Upper lobe of right lung (tissue), 1 donor: ENCODE data around the gene SNRPD1. TPM values are rescaled to one million over a fixed set of nuclear protein-coding genes. Genes with fewer than 3 reads are reported as not detected.
"Not testable (repeated sequence)": the region's sequence is repeated elsewhere in the genome, so short reads cannot be mapped to it uniquely, and the experiment has no call there.

ENCODE experiments used
- ATAC-seq: fragments of 200-7000 bp; cut with Tn5 transposase; one replicate; pipeline ENCODE4 v1.9.1; 2020; ENCODE audit warnings: mild to moderate bottlenecking, moderate library complexity
- DNase-seq: peaks from one replicate; pipeline ENCODE4 v3.0.0-alpha.2; 2020
- H3K27ac ChIP-seq: fragments of 200-600 bp; one replicate; pipeline ENCODE4 v1.8.0; 2022
- H3K27me3 ChIP-seq: fragments of 200-600 bp; one replicate; pipeline ENCODE4 v1.8.0; 2022; ENCODE audit warnings: mild to moderate bottlenecking
- H3K36me3 ChIP-seq: fragments of 200-600 bp; one replicate; pipeline ENCODE4 v1.8.0; 2022
- H3K4me1 ChIP-seq: fragments of 200-600 bp; one replicate; pipeline ENCODE4 v1.8.0; 2022
- H3K4me3 ChIP-seq: fragments of 200-600 bp; one replicate; pipeline ENCODE4 v1.8.0; 2022; ENCODE audit warnings: mild to moderate bottlenecking
- H3K9me3 ChIP-seq: fragments of 200-600 bp; one replicate; pipeline ENCODE4 v1.8.0; 2022
- intact Hi-C: fragments of 100-400 bp; cut with DNase I; formaldehyde crosslinking; loops from one replicate; pipeline ENCODE4 v1.11.0; 2022
- total RNA-seq: library from RNA; stranded (reverse); fragmentation: NEBNext Ultra II Directional; extraction: Animal tissue kit (Norgen Biotek cat#: 25700); gene quantifications from one replicate; pipeline ENCODE4 v1.2.1, GENCODE V29; 2021
- TF ChIP-seq, protein P1 (sequence below): fragments of 200-600 bp; IDR thresholded peaks from one replicate; pipeline ENCODE4 v1.8.0; 2022; ENCODE audit warnings: antibody characterized with exemption
- donor health status: DM: no; HTN: yes; CAD: no; lungs with severe emphysema.

SNRPD1 gene
- total RNA-seq, 1 donor from 2014 or later: 25.8 TPM

DNA sequence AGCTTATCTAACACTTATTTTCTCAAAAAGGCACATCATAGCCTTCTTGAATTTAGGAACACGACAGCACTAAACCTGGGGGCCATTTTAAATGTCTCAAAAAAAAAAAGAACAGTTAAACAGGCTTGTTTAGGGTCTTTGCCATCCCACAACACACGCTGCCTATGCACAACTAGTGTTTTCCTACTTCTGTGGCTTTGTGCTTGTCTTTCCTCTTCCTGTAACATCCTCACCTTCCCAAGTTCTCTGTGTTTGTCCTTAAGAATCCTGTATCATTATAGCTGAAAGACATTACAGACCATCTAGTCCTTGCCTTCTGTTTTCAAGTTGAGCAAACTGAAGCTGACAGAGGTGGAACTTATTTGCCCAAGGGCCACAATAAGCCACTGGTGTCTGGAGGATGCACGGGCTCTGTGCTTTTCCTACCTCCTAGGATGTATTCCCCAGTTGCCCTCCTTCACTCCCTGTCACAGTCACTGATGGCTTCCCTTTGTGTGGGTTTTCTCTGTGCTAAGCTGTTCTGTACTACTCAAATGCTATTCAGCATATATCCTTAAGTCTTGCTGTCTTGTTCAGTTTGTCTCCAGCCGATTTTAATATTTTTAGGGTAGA is 22.6 kb downstream of the SNRPD1 start:
- intact Hi-C loops: no loop called here
- no peaks in the 10 kb centered on the region for H3K4me1 ChIP-seq
- H3K27ac ChIP-seq: no peak overlapping the region
- TF ChIP-seq, protein P1, sequence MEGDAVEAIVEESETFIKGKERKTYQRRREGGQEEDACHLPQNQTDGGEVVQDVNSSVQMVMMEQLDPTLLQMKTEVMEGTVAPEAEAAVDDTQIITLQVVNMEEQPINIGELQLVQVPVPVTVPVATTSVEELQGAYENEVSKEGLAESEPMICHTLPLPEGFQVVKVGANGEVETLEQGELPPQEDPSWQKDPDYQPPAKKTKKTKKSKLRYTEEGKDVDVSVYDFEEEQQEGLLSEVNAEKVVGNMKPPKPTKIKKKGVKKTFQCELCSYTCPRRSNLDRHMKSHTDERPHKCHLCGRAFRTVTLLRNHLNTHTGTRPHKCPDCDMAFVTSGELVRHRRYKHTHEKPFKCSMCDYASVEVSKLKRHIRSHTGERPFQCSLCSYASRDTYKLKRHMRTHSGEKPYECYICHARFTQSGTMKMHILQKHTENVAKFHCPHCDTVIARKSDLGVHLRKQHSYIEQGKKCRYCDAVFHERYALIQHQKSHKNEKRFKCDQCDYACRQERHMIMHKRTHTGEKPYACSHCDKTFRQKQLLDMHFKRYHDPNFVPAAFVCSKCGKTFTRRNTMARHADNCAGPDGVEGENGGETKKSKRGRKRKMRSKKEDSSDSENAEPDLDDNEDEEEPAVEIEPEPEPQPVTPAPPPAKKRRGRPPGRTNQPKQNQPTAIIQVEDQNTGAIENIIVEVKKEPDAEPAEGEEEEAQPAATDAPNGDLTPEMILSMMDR: no peak
- DNase-seq (no peak), ATAC-seq (no peak)
- H3K4me3 ChIP-seq: no peak overlapping the region
- H3K36me3 ChIP-seq: peaks cover 22% of the 10 kb centered on the region
- H3K27me3 ChIP-seq: no peaks in the 10 kb centered on the region
- no peaks in the 10 kb centered on the region for H3K9me3 ChIP-seq

DNA sequence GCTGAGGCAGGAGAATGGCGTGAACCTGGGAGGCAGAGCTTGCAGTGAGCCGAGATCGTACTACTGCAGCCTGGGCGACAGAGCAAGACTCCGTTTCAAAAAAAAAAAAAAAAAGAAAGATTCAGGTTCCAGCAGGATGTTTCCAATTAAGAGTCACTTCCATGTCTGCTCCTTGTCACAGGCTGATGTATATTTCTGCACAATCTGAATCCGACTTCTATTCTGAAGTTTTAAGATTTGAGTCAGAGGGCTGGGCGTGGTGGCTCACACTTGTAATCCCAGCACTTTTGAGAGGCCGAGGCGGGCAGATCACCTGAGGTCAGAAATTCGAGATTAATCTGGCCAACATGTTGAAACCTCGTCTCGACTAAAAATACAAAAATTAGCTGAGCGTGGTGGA is 24.7 kb downstream of the SNRPD1 start:
- Histone ChIP-seq H3K4me1 (no peaks in the 10 kb centered on the region), H3K27ac (no peak overlapping the region), H3K36me3 (peaks cover 2% of the 10 kb centered on the region), H3K9me3 (no peaks in the 10 kb centered on the region), H3K27me3 (no peaks in the 10 kb centered on the region), H3K4me3 (no peak overlapping the region)
- ATAC-seq: no peak
- intact Hi-C loops: no loop called here
- TF ChIP-seq, protein P1: no peak
- no peak for DNase-seq

DNA sequence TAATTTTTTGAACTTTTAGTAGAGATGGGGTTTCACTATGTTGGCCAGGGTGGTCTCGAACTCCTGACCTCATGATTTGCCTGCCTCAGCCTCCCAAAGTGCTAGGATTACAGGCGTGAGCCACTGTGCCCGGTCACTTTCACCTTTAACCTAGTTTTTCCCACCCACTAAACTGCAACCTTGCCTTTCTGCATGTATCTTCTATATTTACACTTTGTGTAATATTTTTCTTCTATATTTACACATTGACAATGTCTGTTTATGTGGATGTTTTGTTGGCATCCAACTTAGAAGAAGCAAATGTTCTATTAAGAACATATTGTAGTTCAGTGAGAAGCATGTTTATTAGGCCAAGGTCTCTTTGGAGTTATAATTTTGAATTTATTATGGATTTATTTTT is 26.7 kb downstream of the SNRPD1 start:
- Histone ChIP-seq H3K36me3 (no peaks in the 10 kb centered on the region), H3K27ac (no peak overlapping the region), H3K9me3 (no peaks in the 10 kb centered on the region), H3K4me1 (no peaks in the 10 kb centered on the region), H3K27me3 (no peaks in the 10 kb centered on the region), H3K4me3 (no peak overlapping the region)
- ATAC-seq (no peak), DNase-seq (no peak)
- intact Hi-C loops: no loop called here
- TF ChIP-seq, protein P1: no peak

DNA sequence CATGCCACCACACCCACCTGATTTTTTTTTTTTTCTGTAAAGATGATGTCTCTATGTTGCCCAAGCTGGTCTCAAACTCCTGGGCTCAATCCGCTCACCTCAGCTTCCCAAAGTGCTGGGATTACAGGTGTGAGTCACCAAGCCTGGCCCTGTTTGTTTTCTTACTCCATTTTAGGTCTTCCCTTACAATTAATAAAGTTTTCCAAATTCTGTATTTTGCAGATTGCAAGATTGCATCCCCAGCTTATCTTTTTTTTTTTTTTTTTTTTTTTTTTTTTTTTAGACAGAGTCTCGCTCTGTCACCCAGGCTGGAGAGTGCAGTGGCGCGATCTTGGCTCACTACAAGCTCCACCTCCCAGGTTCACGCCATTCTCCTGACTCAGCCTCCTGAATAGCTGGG is 28.3 kb downstream of the SNRPD1 start:
- H3K27ac ChIP-seq, DNase-seq, H3K27me3 ChIP-seq, H3K36me3 ChIP-seq, ATAC-seq, H3K9me3 ChIP-seq, intact Hi-C loops, H3K4me3 ChIP-seq, H3K4me1 ChIP-seq: not testable (repeated sequence)

DNA sequence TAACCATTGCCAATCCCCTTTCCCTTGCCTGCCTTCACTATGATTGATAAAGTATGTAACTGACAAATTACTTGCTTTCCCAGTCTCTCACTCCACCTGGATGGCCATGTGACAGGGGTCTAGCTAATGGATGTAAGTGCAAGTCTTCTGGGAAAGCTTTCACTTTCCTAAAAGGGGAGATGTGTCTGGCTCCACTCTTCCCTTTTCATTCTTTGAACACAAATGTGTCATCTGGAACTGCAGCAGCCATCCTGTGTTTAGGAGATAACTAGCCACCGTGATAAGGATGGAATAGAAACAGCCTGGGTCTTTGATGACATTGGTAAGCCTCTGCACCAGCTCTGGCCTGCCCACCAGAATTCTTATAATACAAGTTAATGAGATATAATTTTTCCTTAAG is 38.2 kb downstream of the SNRPD1 start:
- TF ChIP-seq, protein P1: no peak
- intact Hi-C loops: no loop called here
- no peak for DNase-seq
- H3K9me3 ChIP-seq: no peaks in the 10 kb centered on the region
- H3K27ac ChIP-seq: no peak overlapping the region
- H3K36me3 ChIP-seq: no peaks in the 10 kb centered on the region
- no peak for ATAC-seq
- H3K4me1 ChIP-seq: no peaks in the 10 kb centered on the region
- no peak overlapping the region for H3K4me3 ChIP-seq
- H3K27me3 ChIP-seq: no peaks in the 10 kb centered on the region

DNA sequence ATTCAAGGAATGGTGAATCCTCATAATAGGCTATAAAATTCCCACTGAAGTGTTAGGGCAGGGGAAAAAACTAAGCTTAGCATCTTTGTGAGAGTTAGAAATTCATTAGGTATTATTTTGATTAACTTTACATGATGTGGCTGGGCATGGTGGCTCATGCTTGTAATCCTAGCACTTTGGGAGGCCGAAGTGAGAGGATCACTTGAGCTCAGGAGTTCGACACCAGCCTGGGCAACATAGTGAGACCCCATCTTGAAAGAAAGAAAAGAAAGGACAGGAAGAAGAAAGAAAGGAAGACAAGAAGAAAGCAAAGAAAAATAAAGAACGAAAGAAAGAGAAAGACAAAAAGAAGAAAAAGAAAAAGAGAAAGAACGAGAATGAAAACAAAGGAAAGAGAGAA is 40.0 kb downstream of the SNRPD1 start:
- ATAC-seq: no peak
- Histone ChIP-seq H3K4me1 (no peaks in the 10 kb centered on the region), H3K27ac (no peak overlapping the region), H3K9me3 (no peaks in the 10 kb centered on the region), H3K4me3 (no peak overlapping the region), H3K36me3 (peaks cover 9% of the 10 kb centered on the region), H3K27me3 (no peaks in the 10 kb centered on the region)
- intact Hi-C loops: no loop called here
- TF ChIP-seq, protein P1: no peak
- no peak for DNase-seq
